Endometrial microvascular endothelial cells (primary cell): Measurements from ENCODE around the gene ERC2. TPM values are rescaled to one million over a fixed set of nuclear protein-coding genes. Genes with fewer than 3 reads are reported as not detected.

Experiments used
- in situ Hi-C: cut with HindIII; loops from 2 replicates; pipeline ENCODE4 v1.10.0; 2017; ENCODE audit warnings: low sequenced_read_pairs, low pct_unique_long_range_greater_than_20kb; ENCODE audit errors: inconsistent ontology term
- total RNA-seq: library from RNA; depleted of rRNA; stranded (reverse); fragments of >200 nt; gene quantifications from one replicate; pipeline ENCODE4 v1.2.3, GENCODE V29; 2015; ENCODE audit errors: inconsistent ontology term

ERC2 gene
- total RNA-seq, 1 donor from 2014 or later: not detected

- in situ Hi-C loops: no loop called here
Observed at GRCh38 chr3:56001991-56002390, 466.3 kb downstream of the ERC2 start.

DNA sequence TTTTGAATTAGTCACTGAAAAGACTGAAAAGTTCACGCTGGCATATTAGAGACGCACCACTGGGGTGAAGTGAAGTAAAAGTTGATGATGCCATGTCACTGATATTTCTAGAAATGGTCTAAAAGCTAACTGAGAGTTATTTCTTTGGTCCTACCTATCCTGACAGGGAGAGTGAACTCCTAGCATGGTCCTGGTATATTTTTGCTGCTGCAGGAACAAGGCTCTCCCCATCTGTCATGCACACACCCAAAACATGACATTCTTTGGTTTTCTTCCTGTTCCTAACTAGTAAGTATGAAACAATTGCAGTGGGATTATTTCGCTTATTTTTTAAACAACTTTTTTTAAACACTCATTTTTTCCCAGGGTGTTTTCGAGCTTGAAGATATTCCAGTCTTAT, 466.7 kb downstream of the ERC2 start:
- in situ Hi-C loops: no loop called here

DNA sequence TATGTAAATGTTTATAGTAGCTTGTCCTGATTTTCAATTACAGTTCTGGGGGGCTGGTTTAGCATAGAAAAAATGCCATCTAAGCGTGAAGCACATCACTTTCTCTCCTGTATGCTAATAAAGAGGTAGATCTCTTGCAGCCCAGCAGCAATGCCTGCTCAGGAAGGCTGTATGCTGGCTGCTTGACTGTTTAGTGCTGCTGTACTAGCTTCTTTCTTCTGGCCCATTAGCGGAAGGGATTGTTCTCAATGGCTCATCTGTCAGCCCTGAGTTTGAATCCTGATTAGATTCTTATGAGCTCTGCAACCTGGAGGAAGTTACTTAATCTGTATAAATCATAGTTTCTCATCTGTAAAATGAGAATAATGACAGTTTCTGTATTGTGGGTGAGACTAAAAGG, 478.9 kb downstream of the ERC2 start:
- in situ Hi-C loops: no loop called here

GRCh38 chr3:55988905-55989304, 479.4 kb downstream of the ERC2 start:
- in situ Hi-C loops: no loop called here

- in situ Hi-C loops: no loop called here
Observed at GRCh38 chr3:55984626-55985025, 483.6 kb downstream of the ERC2 start.

- in situ Hi-C loops: no loop called here
Observed at GRCh38 chr3:55978953-55979352, 489.3 kb downstream of the ERC2 start.

DNA sequence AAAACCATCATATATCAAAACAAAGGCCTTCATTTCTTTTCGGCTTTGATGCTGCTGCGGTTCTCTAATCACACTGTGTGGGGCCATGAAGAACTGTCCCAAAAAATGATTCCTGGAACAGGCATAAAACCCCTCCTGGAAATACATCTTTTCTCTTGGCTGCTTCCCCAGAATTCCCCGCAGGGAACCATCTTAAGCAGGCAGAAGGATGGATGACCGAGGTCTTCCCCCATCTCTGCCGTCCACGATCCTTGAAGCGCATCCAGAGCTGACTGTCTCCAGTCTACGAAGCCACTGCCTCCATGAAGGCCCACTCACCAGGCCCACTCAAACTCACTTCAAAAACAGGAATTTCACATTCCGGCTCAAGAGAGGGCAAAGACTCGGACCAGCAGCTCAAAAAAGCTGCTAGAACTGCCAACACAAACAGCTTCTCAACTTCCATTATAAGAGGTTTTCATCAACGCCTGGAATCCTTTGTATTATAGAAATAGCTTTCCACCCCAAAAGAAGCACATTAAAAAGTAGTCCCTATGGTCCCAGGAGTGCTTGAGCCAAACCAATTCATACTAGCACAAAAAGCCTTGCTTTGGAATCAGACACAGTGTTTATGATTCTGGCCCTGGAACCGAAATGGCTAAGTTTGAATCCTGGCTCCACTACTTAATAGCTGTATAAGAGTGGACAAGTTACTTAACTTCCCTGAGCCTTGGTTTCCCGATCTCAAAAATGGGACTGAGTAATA, 493.7 kb downstream of the ERC2 start:
- in situ Hi-C loops: no loop called here

DNA sequence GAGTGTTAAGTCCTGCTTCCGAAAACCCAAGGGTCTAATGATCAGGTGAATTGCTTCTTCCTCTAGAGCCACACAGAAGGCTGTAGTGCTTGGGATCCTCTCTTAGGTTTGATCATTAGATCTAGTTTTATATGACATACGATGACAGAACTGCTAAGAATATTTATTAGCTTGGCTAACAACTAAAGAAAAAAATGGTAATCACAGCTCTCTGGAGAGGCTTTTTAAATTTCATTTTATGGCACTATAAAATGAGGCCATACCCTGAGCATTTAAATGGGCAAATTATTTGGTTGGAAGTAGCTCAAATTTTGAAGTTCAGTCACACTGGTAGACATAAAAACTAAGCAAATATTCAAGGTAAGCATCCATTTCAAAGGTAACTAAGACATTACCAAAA, 498.6 kb downstream of the ERC2 start:
- in situ Hi-C loops: no loop called here

GRCh38 chr3:55968331-55968730, 499.9 kb downstream of the ERC2 start:
- in situ Hi-C loops: no loop called here

DNA sequence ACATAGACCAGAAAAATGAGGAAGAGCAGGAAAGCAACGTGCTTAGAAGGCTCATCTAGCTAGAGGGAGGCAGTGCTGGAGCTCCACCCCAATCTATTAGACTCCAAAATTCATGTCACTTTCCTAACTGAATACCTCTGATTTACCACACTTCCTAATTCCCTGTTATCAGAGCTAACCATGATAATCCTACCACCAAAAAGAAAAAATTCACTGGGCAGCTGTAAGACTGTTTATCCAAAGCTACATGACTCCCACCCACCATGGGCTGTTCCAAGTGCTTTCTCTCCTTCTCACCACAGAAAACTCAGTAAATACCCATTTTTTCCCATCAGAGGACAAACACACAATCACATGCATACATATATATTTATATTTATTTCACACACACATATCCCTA, 501.7 kb downstream of the ERC2 start:
- in situ Hi-C loops: no loop called here

DNA sequence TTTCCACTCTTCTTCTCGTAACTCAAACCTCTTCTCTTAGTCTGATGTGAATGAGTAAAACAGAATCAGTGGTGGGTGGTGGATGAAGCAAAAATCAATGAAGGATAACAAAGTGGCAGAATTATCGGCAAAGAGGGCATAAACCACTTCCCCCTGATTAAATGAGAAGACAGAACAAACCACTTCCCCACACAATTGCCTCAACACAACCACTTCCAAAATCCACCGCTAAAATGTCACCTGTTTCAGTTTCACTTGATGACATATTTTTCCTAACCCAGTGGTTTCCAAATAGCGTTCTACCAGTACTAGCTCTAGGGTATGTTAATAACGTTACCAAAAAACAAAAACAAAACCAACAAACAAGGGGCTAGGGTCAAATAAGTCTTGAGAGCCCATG, 502.5 kb downstream of the ERC2 start:
- in situ Hi-C loops: no loop called here

DNA sequence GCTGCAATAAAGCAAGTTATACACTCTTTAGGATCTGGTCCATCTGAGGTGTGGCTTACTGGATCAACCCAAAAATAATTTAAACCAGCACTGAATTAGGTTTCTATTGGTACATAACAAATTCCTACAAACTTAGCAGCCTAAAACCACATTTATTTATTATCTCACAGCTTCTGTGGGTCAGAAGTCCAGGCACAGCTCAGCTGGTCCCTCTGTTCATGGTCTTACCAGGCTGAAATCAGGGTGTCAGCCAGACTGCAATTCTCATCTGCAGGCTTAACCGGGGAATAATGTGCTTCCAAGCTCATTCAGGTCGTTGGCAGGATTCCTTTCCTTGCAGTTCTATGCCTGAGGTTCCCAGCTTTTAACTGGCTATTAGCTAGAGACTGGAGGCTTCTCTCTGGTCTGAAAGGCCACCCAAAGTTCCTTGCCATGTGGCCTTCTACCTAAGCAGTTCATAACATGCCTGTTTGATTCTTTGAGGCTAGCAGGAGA, 503.7 kb downstream of the ERC2 start:
- in situ Hi-C loops: no loop called here

DNA sequence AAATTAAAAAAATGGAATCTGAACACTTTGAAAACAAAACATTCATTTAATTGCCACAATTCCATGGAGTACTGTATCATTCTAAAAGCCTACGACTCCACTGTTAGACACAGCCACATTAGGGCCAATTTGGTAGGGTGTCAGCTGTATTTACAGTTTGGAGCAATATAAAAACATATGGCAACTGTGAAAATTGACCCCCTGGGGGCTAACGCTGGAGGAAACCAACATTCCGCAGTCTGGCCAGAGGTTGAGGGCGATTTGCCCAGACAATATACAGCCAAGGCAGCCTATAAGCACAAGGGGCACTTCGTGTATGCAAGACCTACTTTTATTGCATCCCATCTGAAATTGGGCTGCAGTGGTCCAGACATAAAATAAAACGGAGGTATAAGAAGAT, 504.7 kb downstream of the ERC2 start:
- in situ Hi-C loops: no loop called here

DNA sequence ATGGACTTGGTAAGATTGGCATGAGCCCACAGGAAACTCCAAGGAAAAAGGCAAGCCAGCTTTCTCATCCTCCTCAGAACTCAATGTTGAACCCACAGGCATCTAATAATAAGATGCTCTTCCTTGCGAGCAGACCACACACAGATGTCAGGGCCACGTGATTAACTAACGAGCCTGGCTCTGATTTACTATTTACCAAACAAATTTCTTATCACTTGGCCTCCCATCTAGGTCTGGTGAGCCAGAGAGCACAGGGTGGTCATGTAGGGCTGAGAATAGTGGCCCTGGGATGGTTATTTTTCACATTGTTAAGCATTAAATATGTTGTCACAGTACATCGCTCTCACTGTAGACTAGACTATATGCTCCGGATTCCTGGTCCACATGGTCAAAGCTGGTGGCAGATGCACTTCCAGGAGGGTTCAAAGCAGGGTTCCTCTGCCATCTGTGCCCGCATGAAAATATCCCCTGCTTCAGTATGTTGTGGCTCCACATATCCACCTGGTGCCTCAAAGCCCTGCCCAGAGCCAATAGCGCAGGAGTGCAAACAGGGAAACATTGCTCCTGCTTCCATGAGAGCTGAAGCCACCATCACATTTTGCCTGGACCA, 508.7 kb downstream of the ERC2 start:
- in situ Hi-C loops: no loop called here

- in situ Hi-C loops: no loop called here
Observed at GRCh38 chr3:55958605-55959004, 509.7 kb downstream of the ERC2 start.

DNA sequence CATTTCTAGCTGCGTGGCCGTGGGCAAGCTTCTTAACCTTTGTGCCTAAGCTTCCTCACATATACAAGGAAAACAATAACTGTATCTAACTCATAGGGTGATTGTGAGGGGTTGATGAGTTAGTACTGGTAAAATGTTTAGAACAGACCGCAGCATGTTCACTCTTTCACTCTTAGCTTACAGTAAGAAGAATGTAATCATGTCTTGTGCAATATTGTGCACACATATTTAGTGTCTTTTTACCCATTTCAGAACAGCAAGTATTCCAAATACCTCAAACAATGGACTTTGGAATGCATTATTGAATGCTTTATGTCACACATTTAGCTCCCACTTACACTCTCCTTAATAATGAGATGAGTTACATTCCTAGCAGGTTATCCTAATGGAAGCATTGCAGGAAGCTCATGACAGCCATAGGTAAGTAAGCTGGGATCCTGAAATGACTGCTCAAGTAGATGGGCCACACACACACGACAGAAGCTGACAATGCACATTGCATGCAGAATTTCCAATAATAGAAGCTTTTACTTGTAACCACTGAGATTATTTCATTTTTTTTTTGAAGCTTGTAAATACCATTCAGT, 512.3 kb downstream of the ERC2 start:
- in situ Hi-C loops: no loop called here

DNA sequence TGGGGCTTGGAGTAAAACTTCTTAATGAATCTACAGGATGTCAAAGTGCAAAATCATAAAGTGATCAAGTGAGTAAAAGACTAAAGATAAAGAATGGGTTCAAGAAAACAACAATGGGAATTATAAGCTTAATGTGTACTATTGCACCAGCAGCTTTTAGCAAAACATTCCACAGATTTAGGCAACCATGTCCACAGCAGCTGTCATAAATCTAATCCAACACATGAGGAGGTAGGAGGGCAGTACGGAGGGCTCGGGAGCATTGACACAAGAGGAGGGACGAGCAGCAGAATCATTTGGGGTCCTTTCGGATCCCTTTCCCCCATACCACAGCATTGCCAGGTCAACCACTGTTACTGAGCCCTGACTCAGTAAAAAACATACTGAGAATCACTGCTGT, 516.9 kb downstream of the ERC2 start:
- in situ Hi-C loops: no loop called here

DNA sequence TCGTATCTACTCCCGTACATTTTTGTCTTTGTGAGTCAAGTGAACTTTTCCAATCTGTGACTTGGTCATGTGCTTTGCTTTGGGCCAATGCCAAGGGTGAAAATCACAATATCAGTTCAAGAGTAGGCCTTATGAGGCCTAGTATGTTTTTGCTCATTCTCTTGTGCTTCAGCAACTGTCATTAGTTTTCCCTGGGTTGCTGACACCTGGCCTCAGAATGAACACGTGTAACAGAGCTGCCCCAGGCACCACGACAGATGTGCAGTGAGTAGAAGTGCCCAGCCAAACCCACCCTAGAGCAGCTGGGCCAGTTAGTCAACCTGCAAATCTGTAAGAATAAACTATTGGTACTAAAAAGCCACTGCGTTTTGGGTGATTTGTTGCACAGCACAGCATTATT, 520.9 kb downstream of the ERC2 start:
- in situ Hi-C loops: no loop called here

DNA sequence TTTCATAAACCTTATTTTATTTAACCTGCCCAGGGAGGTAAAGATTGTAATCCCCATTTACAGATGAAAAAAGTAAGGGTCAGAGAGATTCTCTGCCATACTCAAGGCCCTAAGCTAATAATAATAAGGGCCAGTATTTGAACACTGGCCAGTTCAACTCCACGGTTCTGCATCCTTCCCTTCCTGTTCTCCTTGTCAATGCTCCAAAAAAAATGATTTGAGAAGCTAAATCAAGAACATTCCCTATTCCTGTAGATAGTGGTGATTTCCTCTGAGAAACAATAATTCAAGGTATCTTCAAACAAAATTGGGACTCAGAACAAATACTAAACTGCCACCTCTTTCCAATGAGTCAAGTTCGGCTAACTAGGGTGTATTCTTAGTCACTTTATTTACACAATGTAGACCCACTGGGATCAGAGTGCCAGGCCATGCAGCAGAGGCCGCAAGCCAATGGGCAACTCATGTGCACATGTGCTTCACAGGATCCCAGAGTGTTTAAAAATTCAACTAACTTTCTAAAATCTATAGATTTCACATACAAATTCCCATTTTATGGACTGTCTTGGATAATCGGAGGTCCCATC, 521.6 kb downstream of the ERC2 start:
- in situ Hi-C loops: no loop called here

- in situ Hi-C loops: no loop called here
Observed at GRCh38 chr3:55942868-55943267, 525.4 kb downstream of the ERC2 start.
